Keratinocyte (primary cell): ENCODE measurements around the gene PERCC1. TPM values are rescaled to one million over a fixed set of nuclear protein-coding genes. Genes with fewer than 3 reads are reported as not detected.

Source experiments
- DNase-seq: peaks from one replicate; pipeline ENCODE4 v3.0.0-alpha.2; 2011; ENCODE audit warnings: low read depth, missing footprints, low spot score
- FAIRE-seq: peaks from 2 replicates; lab custom pipeline; 2011; peaks lifted over from hg19 to GRCh38; lab: Jason Lieb, UNC
- H2AFZ ChIP-seq: 2 replicates; pipeline ENCODE4 v1.6.0; 2012; ENCODE audit warnings: low read length, control low read depth, inconsistent platforms; ENCODE audit not compliant: control insufficient read depth
- H3K27ac ChIP-seq: 2 replicates; pipeline ENCODE4 v1.5.1; 2011; ENCODE audit warnings: low read length; ENCODE audit not compliant: control insufficient read depth, insufficient read depth
- H3K27me3 ChIP-seq: 3 replicates; pipeline ENCODE4 v1.6.0; 2011; ENCODE audit warnings: low read length; ENCODE audit not compliant: control insufficient read depth, insufficient read depth; ENCODE audit errors: extremely low read depth
- H3K36me3 ChIP-seq, 2 experiments: 2 replicates in 1 of 2; 3 replicates in 1 of 2; pipeline ENCODE4 v1.5.1; 2011; ENCODE audit warnings: low read length in 2 of 2, mild to moderate bottlenecking in 1 of 2; ENCODE audit not compliant: control insufficient read depth in 2 of 2, insufficient read depth in 2 of 2; ENCODE audit errors: extremely low read depth in 1 of 2
- H3K4me1 ChIP-seq: 3 replicates; pipeline ENCODE4 v1.5.1; 2011; ENCODE audit warnings: low read length; ENCODE audit not compliant: control insufficient read depth, insufficient read depth; ENCODE audit errors: extremely low read depth
- H3K4me2 ChIP-seq: 3 replicates; pipeline ENCODE4 v1.6.0; 2011; ENCODE audit warnings: low read depth, low read length; ENCODE audit not compliant: control insufficient read depth, insufficient read depth; ENCODE audit errors: extremely low read depth
- H3K4me3 ChIP-seq, 3 experiments: fragments of 200-600 bp in 1 of 3; sonication (generic) in 1 of 3; 2 replicates in 2 of 3; 3 replicates in 1 of 3; pipeline ENCODE4 v1.5.1; 2011 to 2016; ENCODE audit warnings: low read length in 3 of 3, mild to moderate bottlenecking in 3 of 3, control low read depth in 2 of 3, inconsistent platforms in 1 of 3, low read depth in 1 of 3, mixed read lengths in 1 of 3, mixed run types in 1 of 3, moderate library complexity in 1 of 3; ENCODE audit not compliant: control insufficient read depth in 2 of 3, insufficient read depth in 2 of 3; ENCODE audit errors: extremely low read depth in 1 of 3
- H3K79me2 ChIP-seq: 2 replicates; pipeline ENCODE4 v1.6.0; 2012; ENCODE audit warnings: low read length; ENCODE audit not compliant: control insufficient read depth, insufficient read depth
- H3K9ac ChIP-seq: 3 replicates; pipeline ENCODE4 v1.6.0; 2011; ENCODE audit warnings: low read length; ENCODE audit not compliant: control insufficient read depth, insufficient read depth; ENCODE audit errors: extremely low read depth
- H3K9me1 ChIP-seq: 3 replicates; pipeline ENCODE4 v1.6.0; 2011; ENCODE audit warnings: low read length; ENCODE audit not compliant: control insufficient read depth, insufficient read depth; ENCODE audit errors: extremely low read depth
- H3K9me3 ChIP-seq: 2 replicates; pipeline ENCODE4 v1.5.1; 2012; ENCODE audit warnings: low read depth, low read length; ENCODE audit not compliant: control insufficient read depth
- H4K20me1 ChIP-seq: 3 replicates; pipeline ENCODE4 v1.6.0; 2011; ENCODE audit warnings: low read length; ENCODE audit not compliant: control insufficient read depth, insufficient read depth; ENCODE audit errors: extremely low read depth
- EZH2 ChIP-seq: IDR thresholded peaks from one replicate; pipeline ENCODE4 v1.6.1; 2012; ENCODE audit warnings: inconsistent platforms, mild to moderate bottlenecking, low read length, moderate library complexity
- dilution Hi-C: fragments of 300-500 bp; cut with MboI; formaldehyde crosslinking; loops from one replicate; pipeline ENCODE4 v1.7.0; 2020; ENCODE audit warnings: low sequenced_read_pairs; ENCODE audit not compliant: extremely low pct_ligation_motif_present
- polyA plus RNA-seq, 5 experiments: library from polyadenylated mRNA; depleted of rRNA in 3 of 5; stranded (reverse) in 3 of 5; stranded (forward) in 1 of 5; unstranded in 1 of 5; fragments of >200 nt; gene quantifications; 1 replicate in 1 of 5; 2 replicates in 3 of 5; 3 replicates in 1 of 5; pipeline versions ENCODE4 v1.2.1 to v1.2.3, GENCODE V29; 2011 to 2012; ENCODE audit warnings: missing spikeins in 2 of 5, low read depth in 1 of 5, low replicate concordance in 1 of 5
- TF ChIP-seq, protein P1 (sequence below), 3 experiments: IDR thresholded peaks in 1 of 3; conservative IDR thresholded peaks in 1 of 3; optimal IDR thresholded peaks in 1 of 3; 2 replicates in 2 of 3; 3 replicates in 1 of 3; pipeline versions ENCODE3 to v1.5.1; 2011; ENCODE audit warnings: low read length in 3 of 3, mild to moderate bottlenecking in 3 of 3, moderate library complexity in 2 of 3, control low read depth in 1 of 3, inconsistent platforms in 1 of 3; ENCODE audit not compliant: insufficient read depth in 2 of 3; ENCODE audit errors: extremely low read depth in 1 of 3

PERCC1 gene
- polyA plus RNA-seq, 1 donor (not counting 4 experiments of a cell fraction or from before 2014, with no cell fraction given) = not detected

- H3K79me2 ChIP-seq = no peaks in the 10 kb centered on the region
- FAIRE-seq (no peak), DNase-seq (no peak)
- dilution Hi-C loops = no loop called here
- H4K20me1 ChIP-seq = no peaks in the 10 kb centered on the region
- peak overlapping the region; percentile 5 for H3K4me2 ChIP-seq
- H3K4me1 ChIP-seq = no peaks in the 10 kb centered on the region
- H3K4me3 ChIP-seq = peak overlapping the region in 1 of 3 experiments; percentile 0
- H3K9ac ChIP-seq = peak overlapping the region; percentile 22
- H3K27ac ChIP-seq = no peak overlapping the region
- H3K36me3 ChIP-seq = no peaks in the 10 kb centered on the region
- no peaks in the 10 kb centered on the region for H3K9me1 ChIP-seq
- no peak for TF ChIP-seq EZH2
- TF ChIP-seq, protein P1, sequence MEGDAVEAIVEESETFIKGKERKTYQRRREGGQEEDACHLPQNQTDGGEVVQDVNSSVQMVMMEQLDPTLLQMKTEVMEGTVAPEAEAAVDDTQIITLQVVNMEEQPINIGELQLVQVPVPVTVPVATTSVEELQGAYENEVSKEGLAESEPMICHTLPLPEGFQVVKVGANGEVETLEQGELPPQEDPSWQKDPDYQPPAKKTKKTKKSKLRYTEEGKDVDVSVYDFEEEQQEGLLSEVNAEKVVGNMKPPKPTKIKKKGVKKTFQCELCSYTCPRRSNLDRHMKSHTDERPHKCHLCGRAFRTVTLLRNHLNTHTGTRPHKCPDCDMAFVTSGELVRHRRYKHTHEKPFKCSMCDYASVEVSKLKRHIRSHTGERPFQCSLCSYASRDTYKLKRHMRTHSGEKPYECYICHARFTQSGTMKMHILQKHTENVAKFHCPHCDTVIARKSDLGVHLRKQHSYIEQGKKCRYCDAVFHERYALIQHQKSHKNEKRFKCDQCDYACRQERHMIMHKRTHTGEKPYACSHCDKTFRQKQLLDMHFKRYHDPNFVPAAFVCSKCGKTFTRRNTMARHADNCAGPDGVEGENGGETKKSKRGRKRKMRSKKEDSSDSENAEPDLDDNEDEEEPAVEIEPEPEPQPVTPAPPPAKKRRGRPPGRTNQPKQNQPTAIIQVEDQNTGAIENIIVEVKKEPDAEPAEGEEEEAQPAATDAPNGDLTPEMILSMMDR (optimal IDR thresholded peaks at IDR 0.05 in 1 of 3, IDR thresholded peaks at IDR 0.05 in 1 of 3, conservative IDR thresholded peaks at IDR 0.05 in 1 of 3; ENCODE audit: extremely low read depth in 1 of 3, insufficient read depth in 2 of 3, low read length in 3 of 3) = no peak
- no peaks in the 10 kb centered on the region for H3K27me3 ChIP-seq
- no peak overlapping the region for H2AFZ ChIP-seq
- H3K9me3 ChIP-seq = no peaks in the 10 kb centered on the region
Measured at GRCh38 chr16:1427473-1428461, 3.1 kb upstream of the PERCC1 start.

- H2AFZ ChIP-seq = no peak overlapping the region
- TF ChIP-seq, protein P1 (optimal IDR thresholded peaks at IDR 0.05 in 1 of 3, IDR thresholded peaks at IDR 0.05 in 1 of 3, conservative IDR thresholded peaks at IDR 0.05 in 1 of 3; ENCODE audit: extremely low read depth in 1 of 3, insufficient read depth in 2 of 3, low read length in 3 of 3) = peak; percentile 25 to 67 (median 66)
- TF ChIP-seq EZH2 = no peak
- peak overlapping the region; percentile 22 for H3K9ac ChIP-seq
- peak overlapping the region; percentile 5 for H3K4me2 ChIP-seq
- H3K9me3 ChIP-seq = no peaks in the 10 kb centered on the region
- FAIRE-seq = no peak
- no peaks in the 10 kb centered on the region for H3K36me3 ChIP-seq
- H3K4me3 ChIP-seq = peak overlapping the region in 1 of 3 experiments; percentile 0
- dilution Hi-C loops = no loop called here
- no peak for DNase-seq
- H3K27ac ChIP-seq = no peak overlapping the region
- H3K4me1 ChIP-seq = no peaks in the 10 kb centered on the region
- no peaks in the 10 kb centered on the region for H3K79me2 ChIP-seq
- no peaks in the 10 kb centered on the region for H3K27me3 ChIP-seq
- H4K20me1 ChIP-seq = no peaks in the 10 kb centered on the region
- no peaks in the 10 kb centered on the region for H3K9me1 ChIP-seq
Measured at GRCh38 chr16:1428511-1428910, 2.4 kb upstream of the PERCC1 start.
